GM12873 (cell line): ENCODE data around the gene TMEM52B.

Experiments
- TF ChIP-seq, protein P1 (sequence below): IDR thresholded peaks from 2 replicates; pipeline ENCODE4 v1.5.1; 2012; ENCODE audit warnings: low read depth, mild to moderate bottlenecking, moderate library complexity, low read length, control low read depth; ENCODE audit not compliant: insufficient read depth; ENCODE audit errors: missing control alignments

The TMEM52B gene

DNA sequence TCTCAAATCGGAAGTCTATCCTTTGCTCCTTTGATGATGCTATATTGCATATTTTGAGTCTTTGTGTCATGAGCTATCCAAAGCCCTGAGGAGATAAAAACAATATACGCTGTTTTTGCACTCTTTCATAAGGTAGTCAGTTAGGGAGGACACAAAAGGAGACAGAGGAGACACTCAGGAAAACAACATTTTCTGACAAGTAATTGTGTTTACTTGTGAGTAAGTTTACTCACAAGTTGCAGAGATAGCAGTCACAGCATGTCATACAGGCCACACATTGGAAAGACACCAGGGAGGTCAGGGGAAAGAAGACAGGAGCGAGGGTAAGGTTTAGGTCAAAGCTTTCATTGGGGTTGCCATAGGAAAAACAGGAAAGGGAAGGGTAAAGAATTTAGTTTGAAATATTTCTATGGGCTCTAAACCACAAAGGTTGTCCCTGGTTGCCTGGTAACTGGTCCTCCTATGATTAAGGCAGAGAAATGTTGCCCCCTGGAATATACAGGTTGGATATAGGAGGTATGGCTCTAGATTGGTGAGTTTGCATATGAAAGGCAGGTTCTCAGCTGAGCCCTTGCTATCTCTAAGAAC, 26.5 kb downstream of the TMEM52B start:
- TF ChIP-seq, protein P1, sequence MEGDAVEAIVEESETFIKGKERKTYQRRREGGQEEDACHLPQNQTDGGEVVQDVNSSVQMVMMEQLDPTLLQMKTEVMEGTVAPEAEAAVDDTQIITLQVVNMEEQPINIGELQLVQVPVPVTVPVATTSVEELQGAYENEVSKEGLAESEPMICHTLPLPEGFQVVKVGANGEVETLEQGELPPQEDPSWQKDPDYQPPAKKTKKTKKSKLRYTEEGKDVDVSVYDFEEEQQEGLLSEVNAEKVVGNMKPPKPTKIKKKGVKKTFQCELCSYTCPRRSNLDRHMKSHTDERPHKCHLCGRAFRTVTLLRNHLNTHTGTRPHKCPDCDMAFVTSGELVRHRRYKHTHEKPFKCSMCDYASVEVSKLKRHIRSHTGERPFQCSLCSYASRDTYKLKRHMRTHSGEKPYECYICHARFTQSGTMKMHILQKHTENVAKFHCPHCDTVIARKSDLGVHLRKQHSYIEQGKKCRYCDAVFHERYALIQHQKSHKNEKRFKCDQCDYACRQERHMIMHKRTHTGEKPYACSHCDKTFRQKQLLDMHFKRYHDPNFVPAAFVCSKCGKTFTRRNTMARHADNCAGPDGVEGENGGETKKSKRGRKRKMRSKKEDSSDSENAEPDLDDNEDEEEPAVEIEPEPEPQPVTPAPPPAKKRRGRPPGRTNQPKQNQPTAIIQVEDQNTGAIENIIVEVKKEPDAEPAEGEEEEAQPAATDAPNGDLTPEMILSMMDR: no peak

DNA sequence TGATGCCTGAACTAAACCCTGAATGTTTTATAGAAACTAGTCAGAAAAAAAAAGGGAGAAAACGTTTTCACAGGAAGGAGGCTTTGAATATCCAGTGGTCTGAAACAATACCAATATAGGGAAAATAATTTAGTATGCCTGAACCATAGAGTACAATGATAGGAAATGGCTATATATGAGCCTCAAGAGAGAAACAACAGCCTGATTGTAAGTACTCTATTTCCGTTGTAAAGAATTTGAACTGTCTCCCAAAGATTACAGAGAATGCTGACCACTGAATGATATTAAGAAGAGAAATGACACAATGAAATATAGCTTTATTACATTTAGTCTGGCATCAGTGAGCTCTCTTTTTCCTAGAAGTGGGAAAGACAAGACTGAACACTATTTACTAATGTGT, 28.3 kb downstream of the TMEM52B start:
- TF ChIP-seq, protein P1: no peak

DNA sequence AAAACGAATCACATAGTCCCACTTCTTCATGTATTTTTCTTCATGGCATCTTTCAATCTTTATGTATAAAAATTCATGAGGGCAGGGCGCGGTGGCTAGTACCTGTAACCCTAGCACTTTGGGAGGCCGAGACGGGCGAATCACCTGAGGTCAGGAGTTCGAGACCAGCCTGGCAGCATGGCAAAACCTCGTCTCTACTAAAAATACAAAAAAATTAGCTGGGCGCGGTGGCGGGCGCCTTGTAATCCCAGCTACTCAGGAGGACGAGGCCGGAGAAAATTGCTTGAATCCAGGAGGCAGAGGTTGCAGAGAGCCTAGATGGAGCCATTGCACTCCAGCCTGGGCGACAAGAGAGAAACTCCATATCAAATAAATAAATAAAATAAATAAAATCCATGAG, 31.4 kb downstream of the TMEM52B start:
- TF ChIP-seq, protein P1: no peak

DNA sequence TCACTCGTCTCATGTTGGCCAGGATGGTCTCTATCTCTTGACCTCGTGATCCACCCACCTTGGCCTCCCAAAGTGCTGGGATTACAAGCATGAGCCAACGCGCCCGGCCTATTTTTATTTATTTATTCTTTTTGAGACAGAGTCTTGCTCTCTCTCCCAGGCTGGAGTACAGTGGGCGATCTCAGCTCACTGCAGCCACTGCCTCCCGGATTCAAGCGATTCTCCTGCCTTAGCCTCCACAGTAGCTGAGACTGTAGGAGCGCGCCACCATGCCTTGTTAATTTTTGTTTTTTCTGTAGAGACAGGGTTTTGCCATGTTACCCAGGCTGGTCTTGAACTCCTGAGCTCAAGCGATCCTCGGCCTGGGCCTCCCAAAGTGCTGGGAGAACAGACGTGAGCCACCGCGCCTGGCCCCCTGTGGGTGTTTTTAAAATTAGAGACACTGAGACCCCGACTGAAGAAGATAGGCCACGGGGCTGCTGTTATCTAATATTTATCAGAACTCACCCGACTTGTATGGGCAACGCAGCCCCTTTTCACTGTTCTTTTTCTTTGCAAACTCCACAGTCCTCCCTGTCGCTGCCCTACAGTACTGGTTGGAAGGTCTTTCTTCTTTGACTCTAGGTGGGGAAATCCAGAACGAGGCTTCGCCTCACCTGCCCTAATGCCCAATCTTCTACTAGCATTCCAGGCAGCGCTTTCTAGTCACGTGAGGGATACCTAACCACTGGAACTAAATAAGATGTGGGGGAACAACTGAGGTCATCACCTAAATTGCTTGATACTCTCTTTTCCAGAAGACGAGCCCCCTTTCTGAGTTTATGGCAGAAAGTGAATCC, 32.5 kb downstream of the TMEM52B start:
- TF ChIP-seq, protein P1: no peak

DNA sequence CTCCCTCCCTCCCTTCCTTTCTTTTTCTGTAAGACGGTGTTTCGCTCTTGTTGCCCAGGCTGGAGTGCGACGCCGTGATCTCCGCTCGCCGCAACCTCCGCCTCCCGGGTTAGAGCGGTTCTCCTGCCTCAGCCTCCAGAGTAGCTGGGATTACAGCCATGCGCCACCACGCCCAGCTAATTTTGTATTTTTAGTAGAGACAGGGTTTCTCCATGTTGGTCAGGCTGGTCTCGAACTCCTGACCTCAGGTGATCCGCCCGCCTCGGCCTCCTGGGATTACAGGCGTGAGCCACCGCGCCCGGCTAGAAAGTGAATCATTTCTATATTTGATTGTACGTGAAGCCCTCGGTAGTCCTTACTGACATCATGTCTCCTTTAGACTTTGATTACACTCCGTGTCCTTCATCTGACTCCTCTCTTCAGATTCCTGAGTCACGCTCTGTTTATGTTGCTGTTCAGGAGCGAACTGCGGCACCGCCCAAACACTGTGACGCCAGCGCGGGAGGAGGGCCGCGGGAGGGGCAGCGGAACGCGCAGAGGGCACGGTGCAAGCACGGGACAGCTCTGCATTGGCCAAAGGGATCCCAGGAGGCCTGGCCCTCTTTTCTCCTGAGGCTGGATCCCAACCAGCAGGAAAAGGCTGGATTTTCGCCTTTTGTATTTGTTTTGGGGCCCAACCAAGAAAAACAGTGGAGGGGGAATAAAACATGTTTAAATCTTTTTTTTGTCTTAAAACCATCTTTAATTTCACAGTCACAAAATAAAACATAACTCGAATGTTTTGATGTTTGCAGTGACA, 33.3 kb downstream of the TMEM52B start:
- TF ChIP-seq, protein P1: no peak

DNA sequence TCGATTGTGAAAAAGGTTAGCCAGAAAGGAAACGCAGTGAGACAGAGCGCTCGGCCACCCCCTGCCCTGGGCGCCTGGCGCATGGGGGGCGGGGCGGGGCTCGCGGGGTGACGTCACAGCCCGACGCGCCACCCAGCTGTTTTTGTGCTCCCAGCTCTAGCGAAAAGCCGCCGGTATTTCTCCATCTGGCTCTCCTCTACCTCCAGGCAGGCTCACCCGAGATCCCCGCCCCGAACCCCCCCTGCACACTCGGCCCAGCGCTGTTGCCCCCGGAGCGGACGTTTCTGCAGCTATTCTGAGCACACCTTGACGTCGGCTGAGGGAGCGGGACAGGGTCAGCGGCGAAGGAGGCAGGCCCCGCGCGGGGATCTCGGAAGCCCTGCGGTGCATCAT, 33.9 kb downstream of the TMEM52B start, which contains the start of gene GABARAPL1:
Gene GABARAPL1 (plus strand): TSS at position 139 of the 393 bp plus-strand sequence. CDS start 253 bp downstream, at position 392.
- TF ChIP-seq, protein P1: no peak
